Caco-2 (cell line): Measurements from ENCODE around the gene PARVG. TPM values are rescaled to one million over a fixed set of nuclear protein-coding genes. Genes with fewer than 3 reads are reported as not detected.

Experiments
- BruUV-seq: library from RNA; stranded (reverse); fragments of 400-500 nt; replicated peaks from 2 replicates; lab custom pipeline; 2021; lab: Mats Ljungman, UMichigan
- CTCF ChIA-PET: fragments of 300-600 bp; sonication (Branson Sonifier 250); formaldehyde crosslinking; loops from one replicate; lab custom pipeline; 2022; ENCODE audit warnings: antibody characterized with exemption; lab: Charles Lee
- POLR2A ChIA-PET: fragments of 300-600 bp; sonication (Branson Sonifier 250); formaldehyde crosslinking; loops from one replicate; lab custom pipeline; 2022; ENCODE audit warnings: antibody characterized with exemption; lab: Charles Lee
- DNase-seq, 2 experiments: peaks; one replicate each; pipeline versions ENCODE4 v3.0.0 to v3.0.0-alpha.2; 2020 to 2022
- H3K27me3 ChIP-seq: replicated peaks from 2 replicates; pipeline ENCODE4 v1.6.0; 2011; ENCODE audit warnings: low read length; ENCODE audit not compliant: control insufficient read depth, insufficient read depth
- H3K36me3 ChIP-seq: 2 replicates; pipeline ENCODE4 v1.5.1; 2011; ENCODE audit warnings: low read length; ENCODE audit not compliant: control insufficient read depth, insufficient read depth
- H3K4me1 ChIP-seq: fragments of 250-450 bp; sonication (Bioruptor Pico); 2 replicates; pipeline ENCODE4 v1.5.1; 2020; ENCODE audit warnings: mild to moderate bottlenecking
- H3K4me3 ChIP-seq: 2 replicates; pipeline ENCODE4 v1.5.1; 2011; ENCODE audit warnings: low read depth, mild to moderate bottlenecking, control low read depth, low read length
- H3K9me3 ChIP-seq: fragments of 250-450 bp; sonication (Bioruptor Pico); 2 replicates; pipeline ENCODE4 v1.5.1; 2020; ENCODE audit warnings: mild to moderate bottlenecking, moderate library complexity
- H3K27ac Mint-ChIP-seq: one replicate; pipeline ENCODE4 v1.8.0; 2022; ENCODE audit warnings: mixed read lengths; ENCODE audit not compliant: unreplicated experiment
- H3K27me3 Mint-ChIP-seq: one replicate; pipeline ENCODE4 v1.8.0; 2022; ENCODE audit warnings: mixed read lengths; ENCODE audit not compliant: insufficient read depth, unreplicated experiment
- H3K36me3 Mint-ChIP-seq: one replicate; pipeline ENCODE4 v1.8.0; 2022; ENCODE audit warnings: mild to moderate bottlenecking, mixed read lengths; ENCODE audit not compliant: insufficient read depth, unreplicated experiment
- H3K4me1 Mint-ChIP-seq: one replicate; pipeline ENCODE4 v1.8.0; 2022; ENCODE audit warnings: low read depth, mixed read lengths; ENCODE audit not compliant: unreplicated experiment
- H3K4me3 Mint-ChIP-seq: one replicate; pipeline ENCODE4 v1.8.0; 2022; ENCODE audit warnings: mild to moderate bottlenecking, moderate library complexity, mixed read lengths; ENCODE audit not compliant: unreplicated experiment
- H3K9me3 Mint-ChIP-seq: one replicate; pipeline ENCODE4 v1.8.0; 2022; ENCODE audit warnings: mixed read lengths; ENCODE audit not compliant: unreplicated experiment
- intact Hi-C: fragments of 100-400 bp; cut with micrococcal nuclease; formaldehyde crosslinking; loops from one replicate; pipeline ENCODE4 v1.10.0; 2022; ENCODE audit not compliant: unreplicated experiment
- total RNA-seq: library from RNA; stranded (reverse); gene quantifications from 2 replicates; pipeline ENCODE4 v1.2.3, GENCODE V29; 2022
- TF ChIP-seq, protein P1 (sequence below), 2 experiments: fragments of 200-600 bp in 1 of 2; IDR thresholded peaks; 1 replicate in 1 of 2; 2 replicates in 1 of 2; pipeline versions ENCODE4 v1.5.1 to v1.8.0; 2011 to 2022; ENCODE audit warnings: antibody characterized with exemption in 1 of 2, control low read depth in 1 of 2, inconsistent platforms in 1 of 2, low read depth in 1 of 2, low read length in 1 of 2, mild to moderate bottlenecking in 1 of 2, moderate library complexity in 1 of 2; ENCODE audit not compliant: insufficient read depth in 1 of 2, severe bottlenecking in 1 of 2, unreplicated experiment in 1 of 2

PARVG gene
- total RNA-seq, 1 experiment from 2014 or later: not detected

DNA sequence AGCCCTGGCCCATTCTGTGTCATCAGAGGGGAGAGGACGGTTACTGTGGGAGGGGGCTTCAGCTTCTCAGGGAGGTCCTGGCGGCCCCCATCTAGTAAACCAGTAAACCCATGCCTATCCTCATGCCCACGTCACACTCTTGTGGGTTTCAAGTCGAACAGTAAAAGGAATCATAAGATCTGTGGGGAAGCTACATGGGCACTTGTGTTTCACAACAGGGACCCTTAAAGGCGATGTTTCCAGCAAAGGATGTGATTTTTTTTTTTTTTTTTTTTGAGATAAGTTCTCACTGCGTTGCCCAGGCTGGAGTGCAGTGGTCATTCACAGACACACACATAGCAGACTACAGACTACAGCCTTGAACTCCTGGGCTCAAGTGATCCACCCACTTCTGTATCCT is 9.2 kb upstream of the PARVG start:
- H3K27ac Mint-ChIP-seq: no peak overlapping the region
- H3K27me3 ChIP-seq: no peaks in the 10 kb centered on the region
- H3K4me3 Mint-ChIP-seq: no peak overlapping the region
- no peaks in the 10 kb centered on the region for H3K9me3 Mint-ChIP-seq
- no peaks in the 10 kb centered on the region for H3K9me3 ChIP-seq
- ChIA-PET POLR2A (no interaction called here), CTCF (no interaction called here)
- DNase-seq: no peak
- no TSS peak for BruUV-seq
- intact Hi-C loops: no loop called here
- TF ChIP-seq, protein P1, sequence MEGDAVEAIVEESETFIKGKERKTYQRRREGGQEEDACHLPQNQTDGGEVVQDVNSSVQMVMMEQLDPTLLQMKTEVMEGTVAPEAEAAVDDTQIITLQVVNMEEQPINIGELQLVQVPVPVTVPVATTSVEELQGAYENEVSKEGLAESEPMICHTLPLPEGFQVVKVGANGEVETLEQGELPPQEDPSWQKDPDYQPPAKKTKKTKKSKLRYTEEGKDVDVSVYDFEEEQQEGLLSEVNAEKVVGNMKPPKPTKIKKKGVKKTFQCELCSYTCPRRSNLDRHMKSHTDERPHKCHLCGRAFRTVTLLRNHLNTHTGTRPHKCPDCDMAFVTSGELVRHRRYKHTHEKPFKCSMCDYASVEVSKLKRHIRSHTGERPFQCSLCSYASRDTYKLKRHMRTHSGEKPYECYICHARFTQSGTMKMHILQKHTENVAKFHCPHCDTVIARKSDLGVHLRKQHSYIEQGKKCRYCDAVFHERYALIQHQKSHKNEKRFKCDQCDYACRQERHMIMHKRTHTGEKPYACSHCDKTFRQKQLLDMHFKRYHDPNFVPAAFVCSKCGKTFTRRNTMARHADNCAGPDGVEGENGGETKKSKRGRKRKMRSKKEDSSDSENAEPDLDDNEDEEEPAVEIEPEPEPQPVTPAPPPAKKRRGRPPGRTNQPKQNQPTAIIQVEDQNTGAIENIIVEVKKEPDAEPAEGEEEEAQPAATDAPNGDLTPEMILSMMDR (IDR thresholded peaks at IDR 0.05; ENCODE audit: insufficient read depth in 1 of 2, low read depth in 1 of 2, low read length in 1 of 2, severe bottlenecking in 1 of 2, unreplicated experiment in 1 of 2): no peak
- H3K4me1 Mint-ChIP-seq: no peaks in the 10 kb centered on the region
- H3K4me1 ChIP-seq: no peaks in the 10 kb centered on the region
- no peaks in the 10 kb centered on the region for H3K36me3 Mint-ChIP-seq
- no peak overlapping the region for H3K4me3 ChIP-seq
- no peaks in the 10 kb centered on the region for H3K36me3 ChIP-seq
- peaks cover 3% of the 10 kb centered on the region for H3K27me3 Mint-ChIP-seq

- ChIA-PET POLR2A (no interaction called here), CTCF (no interaction called here)
- no peak for DNase-seq
Measured at GRCh38 chr22:44172370-44173108, 8.2 kb upstream of the PARVG start.

DNA sequence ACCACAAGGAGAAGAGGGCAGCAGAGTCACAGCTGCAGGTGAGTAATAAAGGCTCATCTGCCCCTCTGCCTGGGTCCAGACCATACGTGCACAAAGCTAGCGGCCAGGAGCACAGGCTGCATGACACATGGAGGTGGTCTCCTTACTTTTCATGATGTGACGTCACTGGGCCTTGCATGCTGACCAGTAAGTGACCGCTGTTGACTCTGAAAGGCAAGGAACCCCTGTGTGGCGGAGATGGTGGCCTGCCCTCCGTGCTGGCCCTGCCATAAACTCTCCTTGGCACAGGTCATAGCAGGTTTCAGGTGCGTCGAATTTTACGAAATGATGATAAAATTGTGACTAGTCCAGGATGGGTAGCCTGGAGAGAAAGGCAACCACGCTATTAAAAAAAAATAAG is 7.6 kb upstream of the PARVG start:
- no peaks in the 10 kb centered on the region; the same call in 1 of the 2 replicates for H3K27me3 ChIP-seq
- no peak for DNase-seq
- BruUV-seq: no TSS peak
- no peak overlapping the region for H3K27ac Mint-ChIP-seq
- POLR2A ChIA-PET: no interaction called here
- no peaks in the 10 kb centered on the region for H3K9me3 ChIP-seq
- CTCF ChIA-PET: no interaction called here
- H3K4me3 ChIP-seq: no peak overlapping the region
- no peaks in the 10 kb centered on the region for H3K4me1 Mint-ChIP-seq
- TF ChIP-seq, protein P1 (IDR thresholded peaks at IDR 0.05; ENCODE audit: insufficient read depth in 1 of 2, low read depth in 1 of 2, low read length in 1 of 2, severe bottlenecking in 1 of 2, unreplicated experiment in 1 of 2): no peak
- no peaks in the 10 kb centered on the region for H3K4me1 ChIP-seq
- intact Hi-C loops: no loop called here
- H3K36me3 ChIP-seq: no peaks in the 10 kb centered on the region
- H3K4me3 Mint-ChIP-seq: no peak overlapping the region
- H3K9me3 Mint-ChIP-seq: no peaks in the 10 kb centered on the region
- peaks cover 9% of the 10 kb centered on the region for H3K27me3 Mint-ChIP-seq
- no peaks in the 10 kb centered on the region for H3K36me3 Mint-ChIP-seq

More at GRCh38 chr22:44172370-44173108, 8.2 kb upstream of the PARVG start:
- Mint-ChIP-seq H3K4me3 (no peak overlapping the region), H3K27ac (no peak overlapping the region), H3K36me3 (no peaks in the 10 kb centered on the region), H3K9me3 (no peaks in the 10 kb centered on the region), H3K4me1 (no peaks in the 10 kb centered on the region), H3K27me3 (peaks cover 9% of the 10 kb centered on the region)
- Histone ChIP-seq H3K36me3 (no peaks in the 10 kb centered on the region), H3K27me3 (no peaks in the 10 kb centered on the region), H3K9me3 (no peaks in the 10 kb centered on the region), H3K4me3 (no peak overlapping the region), H3K4me1 (no peaks in the 10 kb centered on the region)
- intact Hi-C loops: no loop called here
- no TSS peak for BruUV-seq
- TF ChIP-seq, protein P1 (IDR thresholded peaks at IDR 0.05; ENCODE audit: insufficient read depth in 1 of 2, low read depth in 1 of 2, low read length in 1 of 2, severe bottlenecking in 1 of 2, unreplicated experiment in 1 of 2): no peak
